Activated CD4-positive, alpha-beta T cell treated with anti-CD3 and anti-CD28 coated beads for 24 hours (primary cell): ENCODE data around the gene ATP10A.

Experiments used
- DNase-seq, 2 donors: peaks; one replicate each; pipeline ENCODE4 v3.0.0-alpha.2; 2020; ENCODE audit warnings: low read depth in 2 of 2

Gene ATP10A

GRCh38 chr15:25812845-25813244, 50.3 kb downstream of the ATP10A start:
- no peak for DNase-seq

GRCh38 chr15:25812073-25812472, 51.1 kb downstream of the ATP10A start:
- no peak for DNase-seq

- DNase-seq: no peak
Measured at GRCh38 chr15:25811481-25811906, 51.6 kb downstream of the ATP10A start.

GRCh38 chr15:25810631-25811091, 52.5 kb downstream of the ATP10A start:
- DNase-seq: no peak

GRCh38 chr15:25810154-25810553, 53.0 kb downstream of the ATP10A start:
- no peak for DNase-seq

GRCh38 chr15:25807063-25807462, 56.1 kb downstream of the ATP10A start:
- DNase-seq: no peak

GRCh38 chr15:25805031-25805430, 58.1 kb downstream of the ATP10A start:
- DNase-seq: no peak

GRCh38 chr15:25804451-25804850, 58.7 kb downstream of the ATP10A start:
- DNase-seq: no peak

- DNase-seq: no peak
Measured at GRCh38 chr15:25803541-25803940, 59.6 kb downstream of the ATP10A start.

GRCh38 chr15:25803036-25803435, 60.1 kb downstream of the ATP10A start:
- no peak for DNase-seq

- no peak for DNase-seq
Measured at GRCh38 chr15:25802285-25802830, 60.8 kb downstream of the ATP10A start.

- no peak for DNase-seq
Measured at GRCh38 chr15:25801586-25802284, 61.4 kb downstream of the ATP10A start.

- no peak for DNase-seq
Measured at GRCh38 chr15:25800761-25801515, 62.2 kb downstream of the ATP10A start.

GRCh38 chr15:25799906-25800700, 63.0 kb downstream of the ATP10A start:
- DNase-seq: no peak

GRCh38 chr15:25797936-25798901, 64.9 kb downstream of the ATP10A start:
- DNase-seq: no peak

- no peak for DNase-seq
Measured at GRCh38 chr15:25797511-25797935, 65.6 kb downstream of the ATP10A start.

- DNase-seq: no peak
Measured at GRCh38 chr15:25797035-25797434, 66.1 kb downstream of the ATP10A start.

- no peak for DNase-seq
Measured at GRCh38 chr15:25796395-25796794, 66.7 kb downstream of the ATP10A start.

- no peak for DNase-seq
Measured at GRCh38 chr15:25795712-25796111, 67.4 kb downstream of the ATP10A start.

- DNase-seq: no peak
Measured at GRCh38 chr15:25795061-25795460, 68.1 kb downstream of the ATP10A start.
